HG03280 (cell line): Measurements from ENCODE around the gene CHD2.

ENCODE experiments used
- ATAC-seq: cut with Tn5 transposase; IDR thresholded peaks from one replicate; pipeline ENCODE4 v1.9.1; 2021; ENCODE audit warnings: mild to moderate bottlenecking, moderate library complexity; ENCODE audit not compliant: unreplicated experiment

The CHD2 gene

GRCh38 chr15:93044301-93045190 is 144.4 kb downstream of the CHD2 start:
- ATAC-seq, result no peak

GRCh38 chr15:93045191-93045785 is 145.2 kb downstream of the CHD2 start:
- no peak for ATAC-seq

GRCh38 chr15:93046120-93046519 is 146.0 kb downstream of the CHD2 start:
- ATAC-seq, result no peak

DNA sequence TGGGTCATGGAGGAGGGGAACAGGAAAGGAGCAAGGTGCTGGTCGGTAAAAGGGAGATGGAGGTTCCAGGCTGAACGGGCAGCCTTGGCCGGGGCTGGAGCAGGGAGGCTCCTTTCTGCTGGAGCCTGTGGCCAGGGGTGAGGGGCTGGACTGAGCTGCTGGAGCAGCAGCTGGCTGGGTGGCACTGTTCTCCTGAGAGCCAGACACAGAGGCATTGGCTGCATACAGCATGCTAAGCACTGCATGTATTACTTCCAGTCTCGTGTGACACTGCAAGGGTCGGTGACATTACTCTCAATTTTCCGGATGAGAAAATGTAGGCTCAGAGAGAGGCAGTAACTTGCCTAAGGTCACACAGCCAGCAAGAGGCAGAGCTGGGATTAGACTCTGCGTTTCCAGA is 146.6 kb downstream of the CHD2 start:
- no peak for ATAC-seq

DNA sequence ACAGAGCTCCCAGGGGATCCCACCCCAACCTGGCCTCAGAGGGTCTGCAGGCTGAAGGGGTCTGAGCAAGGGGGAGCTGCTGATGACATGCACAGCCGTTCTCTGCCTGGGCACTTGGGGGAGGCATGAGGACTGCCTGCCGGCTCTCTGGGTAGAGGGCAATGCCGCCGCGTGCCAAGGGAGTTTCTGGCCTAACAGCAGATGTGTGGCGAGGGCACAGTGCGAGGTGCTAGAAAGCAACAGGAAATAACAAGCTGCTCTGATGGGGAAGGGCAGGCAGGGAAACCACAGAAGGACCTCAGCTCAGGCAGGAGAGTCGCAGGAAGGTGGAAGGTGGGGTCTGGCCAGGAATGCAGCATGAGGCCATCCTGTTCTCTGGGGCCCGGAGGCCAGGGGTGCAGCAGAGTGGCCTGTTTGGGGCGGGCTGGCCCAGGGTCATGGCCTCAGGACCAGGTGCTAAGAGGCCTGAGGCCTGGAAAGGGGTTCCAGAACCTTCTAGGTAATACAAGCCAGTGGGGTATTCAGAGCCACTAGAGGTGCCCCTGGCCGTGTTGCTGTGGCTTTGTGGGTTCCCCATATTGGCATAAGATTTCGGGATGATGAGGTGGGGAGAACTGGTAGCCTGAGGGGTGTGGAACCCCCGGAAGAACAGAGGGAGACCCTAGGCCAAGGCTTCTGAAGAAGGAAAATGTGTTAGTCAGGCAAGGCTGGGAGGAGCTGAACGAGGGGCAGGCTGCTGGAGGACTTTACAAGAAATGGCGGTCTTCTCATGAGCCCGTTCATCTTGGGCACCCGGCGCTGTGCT is 147.7 kb downstream of the CHD2 start:
- ATAC-seq, result no peak

- no peak for ATAC-seq
These were observed 148.2 kb downstream of the CHD2 start for GRCh38 chr15:93048426-93048721.

DNA sequence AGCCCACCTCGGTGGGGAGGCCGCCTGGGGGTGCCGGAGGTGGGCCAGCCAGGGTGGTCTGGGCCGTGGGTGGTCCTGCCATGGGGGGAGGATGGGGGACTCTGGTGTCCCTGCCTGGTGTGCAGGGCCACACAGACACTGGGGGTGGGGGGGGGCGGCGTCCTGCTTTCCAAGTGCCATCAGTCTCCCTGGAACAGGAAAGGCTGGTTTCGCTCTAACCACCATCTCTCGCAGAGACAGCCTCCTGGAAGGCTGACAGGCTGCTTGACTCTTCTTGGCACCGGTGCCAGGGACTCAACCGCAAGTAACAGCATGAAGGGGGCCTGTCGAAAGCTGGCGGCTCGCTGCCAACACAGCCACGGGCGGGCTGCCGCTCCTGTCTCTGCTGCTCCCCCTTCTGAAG is 148.6 kb downstream of the CHD2 start:
- no peak for ATAC-seq

- no peak for ATAC-seq
These were observed 149.1 kb downstream of the CHD2 start for GRCh38 chr15:93049233-93049632.

DNA sequence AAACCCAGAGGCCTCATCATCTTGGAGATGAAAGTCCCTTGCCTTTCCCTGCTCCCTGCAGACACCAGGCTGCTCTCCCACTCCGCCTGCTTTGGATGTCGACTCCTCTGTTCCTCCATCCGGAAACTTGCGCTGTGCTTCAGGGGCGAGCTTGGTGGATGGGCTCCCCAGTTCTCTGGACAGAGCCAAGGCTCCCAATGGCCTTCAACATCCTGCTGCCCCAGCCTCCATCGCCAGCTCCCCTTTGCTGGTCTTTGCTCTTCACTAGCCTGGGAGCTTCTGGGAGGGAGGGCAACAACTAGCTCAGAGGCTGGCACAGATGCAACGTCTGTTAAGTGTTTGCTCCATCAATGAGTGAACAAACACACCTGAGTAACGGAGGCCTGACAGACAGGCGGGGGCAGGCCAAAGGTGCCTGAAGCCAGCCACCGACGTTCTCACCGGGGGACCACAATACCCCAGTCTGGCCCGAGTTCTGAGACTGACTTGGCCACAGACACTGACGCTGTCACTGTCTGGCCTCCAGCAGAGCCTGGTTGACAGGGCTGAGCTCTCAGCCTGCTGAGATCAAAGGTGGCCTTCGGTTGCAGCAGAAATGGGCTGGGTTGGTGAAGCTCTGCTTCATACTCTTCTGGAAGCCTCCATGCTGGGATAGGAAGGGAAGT is 149.9 kb downstream of the CHD2 start:
- ATAC-seq, result no peak

GRCh38 chr15:93050648-93051047 is 150.5 kb downstream of the CHD2 start:
- no peak for ATAC-seq

- ATAC-seq, result no peak
These were observed 151.3 kb downstream of the CHD2 start for GRCh38 chr15:93051236-93052089.

GRCh38 chr15:93052090-93052879 is 152.2 kb downstream of the CHD2 start:
- no peak for ATAC-seq

- no peak for ATAC-seq
These were observed 155.1 kb downstream of the CHD2 start for GRCh38 chr15:93055211-93055610.

- no peak for ATAC-seq
These were observed 156.7 kb downstream of the CHD2 start for GRCh38 chr15:93056836-93057235.

DNA sequence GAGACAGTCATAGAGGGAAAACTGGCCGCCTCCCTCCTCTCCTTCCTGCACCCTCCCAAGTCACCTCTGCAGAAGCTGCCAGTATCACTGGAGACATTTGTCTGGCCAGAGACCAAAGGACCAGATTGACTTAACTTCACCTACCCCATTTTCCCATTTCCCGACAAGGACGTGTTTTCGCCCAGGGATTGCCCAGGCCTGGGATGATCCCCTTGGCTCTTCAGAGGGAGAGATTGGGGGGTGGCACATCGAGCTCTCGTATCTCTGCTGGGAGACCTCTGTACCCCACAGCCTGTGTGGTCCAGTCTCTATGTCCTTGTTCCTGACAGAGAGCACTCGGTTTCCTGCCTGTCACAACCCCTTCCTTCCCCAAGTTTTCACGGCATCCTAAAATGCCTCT is 157.5 kb downstream of the CHD2 start:
- ATAC-seq, result no peak

GRCh38 chr15:93058128-93058527 is 158.0 kb downstream of the CHD2 start:
- no peak for ATAC-seq

GRCh38 chr15:93058904-93059427 is 158.8 kb downstream of the CHD2 start:
- ATAC-seq, result no peak

GRCh38 chr15:93059442-93059841 is 159.3 kb downstream of the CHD2 start:
- no peak for ATAC-seq
